A673 (cell line): ENCODE data around the gene TAPBP.

Experiments used
- EZH2 ChIP-seq: fragments of 200-600 bp; sonication (generic); IDR thresholded peaks from 2 replicates; pipeline ENCODE4 v1.6.1; 2017; ENCODE audit warnings: borderline replicate concordance, low read depth, mild to moderate bottlenecking, mixed read lengths, antibody characterized with exemption, low read length; ENCODE audit not compliant: poor library complexity, severe bottlenecking
- TF ChIP-seq, protein P1 (sequence below): fragments of 300-800, 200-600 bp; sonication (generic); conservative IDR thresholded peaks from 2 replicates; pipeline ENCODE4 v1.5.1; 2017; ENCODE audit warnings: low read depth, mild to moderate bottlenecking, antibody characterized with exemption, low read length, moderate library complexity, mixed read lengths

- TF ChIP-seq, protein P1, sequence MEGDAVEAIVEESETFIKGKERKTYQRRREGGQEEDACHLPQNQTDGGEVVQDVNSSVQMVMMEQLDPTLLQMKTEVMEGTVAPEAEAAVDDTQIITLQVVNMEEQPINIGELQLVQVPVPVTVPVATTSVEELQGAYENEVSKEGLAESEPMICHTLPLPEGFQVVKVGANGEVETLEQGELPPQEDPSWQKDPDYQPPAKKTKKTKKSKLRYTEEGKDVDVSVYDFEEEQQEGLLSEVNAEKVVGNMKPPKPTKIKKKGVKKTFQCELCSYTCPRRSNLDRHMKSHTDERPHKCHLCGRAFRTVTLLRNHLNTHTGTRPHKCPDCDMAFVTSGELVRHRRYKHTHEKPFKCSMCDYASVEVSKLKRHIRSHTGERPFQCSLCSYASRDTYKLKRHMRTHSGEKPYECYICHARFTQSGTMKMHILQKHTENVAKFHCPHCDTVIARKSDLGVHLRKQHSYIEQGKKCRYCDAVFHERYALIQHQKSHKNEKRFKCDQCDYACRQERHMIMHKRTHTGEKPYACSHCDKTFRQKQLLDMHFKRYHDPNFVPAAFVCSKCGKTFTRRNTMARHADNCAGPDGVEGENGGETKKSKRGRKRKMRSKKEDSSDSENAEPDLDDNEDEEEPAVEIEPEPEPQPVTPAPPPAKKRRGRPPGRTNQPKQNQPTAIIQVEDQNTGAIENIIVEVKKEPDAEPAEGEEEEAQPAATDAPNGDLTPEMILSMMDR, result no peak
- TF ChIP-seq EZH2, result no peak
Measured at GRCh38 chr6:33278392-33278741, 35.5 kb downstream of the TAPBP start.
